ENCODE results near the gene H3-3A. TPM values are rescaled to one million over a fixed set of nuclear protein-coding genes. Genes with fewer than 3 reads are reported as not detected.

The H3-3A gene
- total RNA-seq, 2 donors from 2014 or later: 244 to 279 TPM

DNA sequence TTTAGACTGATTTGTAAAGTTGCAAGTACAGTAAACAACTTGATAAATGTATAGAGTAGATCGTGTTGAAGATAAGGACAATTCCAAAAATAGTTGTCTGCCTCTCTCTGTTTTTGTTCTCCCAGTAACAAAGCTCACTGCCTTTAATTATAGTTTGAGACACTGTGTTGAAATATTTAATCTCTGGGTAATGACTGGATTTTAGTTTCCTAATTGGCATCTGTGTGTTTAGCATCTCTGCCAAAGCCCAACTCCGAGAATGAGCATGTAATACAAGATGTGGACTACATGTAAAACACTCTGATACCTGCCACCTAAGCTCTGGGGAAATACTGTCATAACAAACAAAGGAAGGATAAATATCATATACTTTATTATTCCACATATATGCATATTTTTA, 35.7 kb upstream of the H3-3A start:
- Histone ChIP-seq H3K9me3 (no peaks in the 10 kb centered on the region), H3K36me3 (no peaks in the 10 kb centered on the region), H3K4me1 (no peaks in the 10 kb centered on the region), H3K27ac (no peak overlapping the region), H3K27me3 (no peaks in the 10 kb centered on the region), H3K4me3 (no peak overlapping the region)
- no peak for TF ChIP-seq CTCF (IDR thresholded peaks at IDR 0.05)
- no peak for DNase-seq (ENCODE audit: low spot score)

DNA sequence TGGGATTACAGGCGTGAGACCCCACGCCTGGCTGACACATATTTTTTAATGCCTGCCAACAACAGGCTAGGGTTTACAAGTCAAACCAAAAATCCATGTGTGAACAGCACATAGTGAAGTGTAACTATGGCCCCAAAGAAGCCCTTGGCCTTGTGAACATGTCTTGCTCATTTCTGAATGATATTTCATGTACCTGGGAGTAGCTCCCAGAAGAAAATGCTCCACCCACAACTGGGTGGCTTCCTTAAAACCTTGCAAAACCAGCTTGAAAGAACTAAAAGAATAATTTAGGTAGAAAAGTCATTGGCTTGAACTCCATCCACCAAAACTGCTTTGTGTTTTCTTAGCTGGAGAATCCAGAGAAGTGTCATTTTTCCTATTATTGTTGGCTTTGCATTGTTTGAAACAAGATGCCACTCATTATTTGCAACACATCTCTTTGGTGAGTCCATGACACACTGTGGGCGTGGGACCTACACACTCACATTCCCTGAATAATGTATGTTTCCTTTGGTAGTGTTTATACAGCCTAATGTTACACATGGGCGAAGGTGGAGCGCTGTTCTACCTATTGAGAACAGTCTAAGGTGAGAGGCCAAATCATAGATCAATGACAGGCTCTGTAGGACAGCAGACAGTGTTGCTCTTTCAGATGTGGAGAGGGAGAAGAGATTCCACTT, 34.8 kb upstream of the H3-3A start:
- Histone ChIP-seq H3K27ac (no peak overlapping the region), H3K36me3 (no peaks in the 10 kb centered on the region), H3K27me3 (no peaks in the 10 kb centered on the region)

GRCh38 chr1:226029093-226029496, 33.4 kb upstream of the H3-3A start:
- no peak for TF ChIP-seq CTCF (IDR thresholded peaks at IDR 0.05)
- no peak for DNase-seq (ENCODE audit: low spot score)
- no peaks in the 10 kb centered on the region for H3K9me3 ChIP-seq
- H3K36me3 ChIP-seq: no peaks in the 10 kb centered on the region
- no peaks in the 10 kb centered on the region for H3K4me1 ChIP-seq
- H3K4me3 ChIP-seq: no peak overlapping the region
- H3K27me3 ChIP-seq: no peaks in the 10 kb centered on the region
- H3K27ac ChIP-seq: no peak overlapping the region

More for the DNA sequence above, 34.8 kb upstream of the H3-3A start:
- H3K4me1 ChIP-seq: no peaks in the 10 kb centered on the region
- DNase-seq (ENCODE audit: low spot score): no peak
- no peaks in the 10 kb centered on the region for H3K9me3 ChIP-seq
- H3K4me3 ChIP-seq: no peak overlapping the region
- no peak for TF ChIP-seq CTCF (IDR thresholded peaks at IDR 0.05)

DNA sequence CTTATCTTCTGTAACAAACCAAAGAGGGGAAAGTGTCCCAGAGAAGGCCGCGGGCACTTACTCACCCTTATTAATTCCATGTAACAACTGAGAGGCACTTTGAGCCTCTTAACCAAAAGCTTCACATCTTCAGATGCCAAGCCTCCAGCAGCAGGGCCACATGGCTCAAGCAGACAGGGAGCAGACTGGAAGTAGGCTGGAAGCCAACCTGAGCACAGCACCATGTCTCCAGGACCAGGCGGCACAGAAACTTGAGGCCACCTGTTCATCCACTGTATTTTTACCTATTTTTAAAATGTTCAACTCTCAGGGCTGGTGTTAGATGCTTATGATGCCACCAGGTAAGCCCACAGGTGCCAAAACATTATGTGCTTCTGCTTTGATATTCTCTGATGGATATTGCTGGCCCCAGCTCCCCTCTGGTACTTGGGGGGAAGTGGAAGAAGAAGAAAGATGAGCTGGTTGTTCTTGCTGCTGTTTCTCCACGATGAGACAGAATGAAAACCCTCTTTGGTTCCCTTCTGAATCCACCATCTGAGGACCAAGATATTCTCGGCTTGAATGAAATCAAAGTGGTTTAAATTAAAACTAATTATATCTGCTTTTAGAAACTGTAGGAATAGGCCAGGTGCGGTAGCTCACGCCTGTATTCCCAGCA, 32.8 kb upstream of the H3-3A start:
- Histone ChIP-seq H3K4me1 (no peaks in the 10 kb centered on the region), H3K36me3 (no peaks in the 10 kb centered on the region), H3K27ac (no peak overlapping the region), H3K27me3 (no peaks in the 10 kb centered on the region), H3K9me3 (no peaks in the 10 kb centered on the region), H3K4me3 (no peak overlapping the region)
- DNase-seq (ENCODE audit: low spot score): no peak
- no peak for TF ChIP-seq CTCF (IDR thresholded peaks at IDR 0.05)

DNA sequence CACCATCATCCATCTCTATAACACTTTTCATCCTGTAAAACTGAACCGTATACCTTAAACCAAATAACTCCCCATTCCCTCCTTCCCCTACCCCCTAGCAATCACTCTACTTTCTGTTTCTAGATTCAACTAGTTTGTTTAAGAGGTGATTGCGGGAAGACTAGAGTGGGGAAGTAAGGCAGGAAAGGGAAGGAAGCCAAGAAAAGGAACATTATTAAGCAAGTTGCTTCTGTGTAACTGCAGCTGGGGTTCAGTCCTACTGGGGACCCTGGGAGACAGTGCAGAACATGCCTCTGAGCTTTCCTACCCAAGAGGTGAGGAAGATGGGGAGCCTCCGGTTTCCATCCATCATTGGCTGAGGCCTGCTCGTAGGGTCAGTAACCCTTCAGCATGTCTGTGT, 28.9 kb upstream of the H3-3A start:
- Histone ChIP-seq H3K27ac (peak overlapping the region; percentile 62 to 79), H3K4me3 (no peak overlapping the region), H3K27me3 (no peaks in the 10 kb centered on the region), H3K36me3 (no peaks in the 10 kb centered on the region), H3K4me1 (no peaks in the 10 kb centered on the region), H3K9me3 (no peaks in the 10 kb centered on the region)
- no peak for DNase-seq (ENCODE audit: low spot score)
- no peak for TF ChIP-seq CTCF (IDR thresholded peaks at IDR 0.05)

Data from right atrium auricular region (tissue), 2 donors.